Endothelial cell of umbilical vein (primary cell): Measurements from ENCODE around the gene ADAM22. TPM values are rescaled to one million over a fixed set of nuclear protein-coding genes. Genes with fewer than 3 reads are reported as not detected.

Source experiments
- BruUV-seq: library from RNA; stranded (reverse); fragments of 400-500 nt; replicated peaks from 2 replicates; lab custom pipeline; 2021; lab: Mats Ljungman, UMichigan
- CTCF ChIA-PET: fragments of 300-600, 350-600 bp; sonication (Branson Sonifier 250); formaldehyde crosslinking; loops from one replicate; lab custom pipeline; 2021; ENCODE audit warnings: antibody characterized with exemption, inconsistent platforms; lab: Charles Lee
- POLR2A ChIA-PET: fragments of 300-600, 350-600 bp; sonication (Branson Sonifier 250); formaldehyde crosslinking; loops from one replicate; lab custom pipeline; 2021; ENCODE audit warnings: antibody characterized with exemption, inconsistent platforms; lab: Charles Lee
- DNase-seq: peaks from one replicate; pipeline ENCODE4 v3.0.0-alpha.2; 2011; ENCODE audit warnings: low read depth, low spot score
- FAIRE-seq: peaks from 2 replicates; lab custom pipeline; 2011; peaks lifted over from hg19 to GRCh38; lab: Jason Lieb, UNC
- H2AFZ ChIP-seq: 2 replicates; pipeline ENCODE4 v1.6.0; 2012; ENCODE audit warnings: low read depth, low read length, control low read depth, inconsistent platforms
- H3K27ac ChIP-seq: 2 replicates; pipeline ENCODE4 v1.5.1; 2011; ENCODE audit warnings: low read depth, mild to moderate bottlenecking, control low read depth, low read length, moderate library complexity; ENCODE audit not compliant: insufficient read depth
- H3K27me3 ChIP-seq, 2 experiments: 2 replicates each; pipeline versions ENCODE4 v1.6.0 to v1.6.1; 2011; ENCODE audit warnings: low read length in 2 of 2, mixed read lengths in 1 of 2; ENCODE audit not compliant: control insufficient read depth in 2 of 2, insufficient read depth in 2 of 2
- H3K36me3 ChIP-seq, 2 experiments: 2 replicates in 1 of 2; 3 replicates in 1 of 2; pipeline ENCODE4 v1.5.1; 2011; ENCODE audit warnings: low read length in 2 of 2, mild to moderate bottlenecking in 1 of 2, moderate library complexity in 1 of 2; ENCODE audit not compliant: control insufficient read depth in 2 of 2, insufficient read depth in 2 of 2; ENCODE audit errors: extremely low read depth in 1 of 2
- H3K4me1 ChIP-seq: 3 replicates; pipeline ENCODE4 v1.5.1; 2011; ENCODE audit warnings: mild to moderate bottlenecking, low read length; ENCODE audit not compliant: control insufficient read depth, insufficient read depth; ENCODE audit errors: extremely low read depth
- H3K4me2 ChIP-seq: 2 replicates; pipeline ENCODE4 v1.6.1; 2011; ENCODE audit warnings: low read length, control low read depth, mixed read lengths; ENCODE audit not compliant: insufficient read depth
- H3K4me3 ChIP-seq, 3 experiments: fragments of 200-600 bp in 1 of 3; sonication (generic), shearing (Covaris generic) in 1 of 3; replicated peaks in 1 of 3; 2 replicates each; pipeline ENCODE4 v1.5.1; 2011 to 2016; ENCODE audit warnings: control low read depth in 3 of 3, low read length in 3 of 3, mild to moderate bottlenecking in 2 of 3, inconsistent platforms in 1 of 3, low read depth in 1 of 3, moderate library complexity in 1 of 3; ENCODE audit not compliant: insufficient read depth in 1 of 3
- H3K79me2 ChIP-seq: 2 replicates; pipeline ENCODE4 v1.6.0; 2012; ENCODE audit warnings: low read length, inconsistent platforms; ENCODE audit not compliant: control insufficient read depth, insufficient read depth
- H3K9ac ChIP-seq: replicated peaks from 2 replicates; pipeline ENCODE3; 2011; ENCODE audit warnings: low read length, control low read depth; ENCODE audit not compliant: insufficient read depth; ENCODE audit errors: extremely low read depth
- H3K9me1 ChIP-seq: replicated peaks from 3 replicates; pipeline ENCODE4 v1.6.0; 2011; ENCODE audit warnings: mild to moderate bottlenecking, low read length; ENCODE audit not compliant: control insufficient read depth, insufficient read depth; ENCODE audit errors: extremely low read depth
- H3K9me3 ChIP-seq: replicated peaks from 2 replicates; pipeline ENCODE4 v1.5.1; 2012; ENCODE audit warnings: low read length, inconsistent platforms; ENCODE audit not compliant: control insufficient read depth, insufficient read depth
- H4K20me1 ChIP-seq: replicated peaks from 2 replicates; pipeline ENCODE3; 2011; ENCODE audit warnings: mild to moderate bottlenecking, low read length; ENCODE audit not compliant: control insufficient read depth, insufficient read depth; ENCODE audit errors: extremely low read depth
- GATA2 ChIP-seq: IDR thresholded peaks from 2 replicates; pipeline ENCODE4 v1.7.0; 2011; ENCODE audit warnings: low read depth, mild to moderate bottlenecking, moderate library complexity, mixed read lengths, low read length; ENCODE audit not compliant: insufficient read length, insufficient read depth
- JUN ChIP-seq: IDR thresholded peaks from 2 replicates; pipeline ENCODE4 v1.6.1; 2011; ENCODE audit warnings: borderline replicate concordance, low read depth; ENCODE audit not compliant: insufficient read length, insufficient read depth
- MAX ChIP-seq: IDR thresholded peaks from 2 replicates; pipeline ENCODE4 v1.6.1; 2011; ENCODE audit not compliant: insufficient read depth, insufficient read length
- POLR2A ChIP-seq: IDR thresholded peaks from 2 replicates; pipeline ENCODE4 v1.6.1; 2012; ENCODE audit warnings: low read depth, mild to moderate bottlenecking, control low read depth, low read length
- POLR2AphosphoS5 ChIP-seq: IDR thresholded peaks from 2 replicates; pipeline ENCODE4 v1.6.1; 2012; ENCODE audit warnings: low read depth, mild to moderate bottlenecking, control low read depth, low read length, moderate library complexity; ENCODE audit not compliant: insufficient read depth
- dilution Hi-C: fragments of 300-500 bp; cut with MboI; formaldehyde crosslinking; loops from one replicate; pipeline ENCODE4 v1.15.0; 2019; ENCODE audit warnings: low sequenced_read_pairs; ENCODE audit not compliant: extremely low pct_ligation_motif_present
- intact Hi-C: fragments of 100-400 bp; cut with micrococcal nuclease; formaldehyde crosslinking; loops from one replicate; pipeline ENCODE4 v1.10.0; 2022
- polyA plus RNA-seq, 4 experiments: library from polyadenylated mRNA; depleted of rRNA in 3 of 4; stranded (reverse) in 3 of 4; unstranded in 1 of 4; fragments of >200 nt; gene quantifications; 2 replicates each; pipeline versions ENCODE4 v1.2.1 to v1.2.3, GENCODE V29; 2011 to 2012; ENCODE audit warnings: missing spikeins in 1 of 4
- total RNA-seq: library from RNA; stranded (reverse); gene quantifications from 2 replicates; pipeline ENCODE4 v1.2.3, GENCODE V29; 2021
- TF ChIP-seq, protein P1 (sequence below), 2 donors: IDR thresholded peaks; 1 replicate in 1 of 2; 2 replicates in 1 of 2; pipeline ENCODE4 v1.5.1; 2011; ENCODE audit warnings: low read length in 2 of 2, mild to moderate bottlenecking in 2 of 2, moderate library complexity in 2 of 2, control low read depth in 1 of 2, inconsistent platforms in 1 of 2, low read depth in 1 of 2; ENCODE audit not compliant: insufficient read depth in 1 of 2; ENCODE audit errors: extremely low read depth in 1 of 2

ADAM22 gene
- total and polyA plus RNA-seq, 2 donors (not counting 3 experiments of a cell fraction or from before 2014, with no cell fraction given) = 0.33 to 0.53 TPM

GRCh38 chr7:88132725-88133124, 198.7 kb downstream of the ADAM22 start:
- Histone ChIP-seq H3K27ac (no peak overlapping the region), H3K4me3 (no peak overlapping the region), H2AFZ (no peak overlapping the region), H3K9ac (no peak overlapping the region), H4K20me1 (no peaks in the 10 kb centered on the region), H3K27me3 (no peaks in the 10 kb centered on the region), H3K9me3 (no peaks in the 10 kb centered on the region), H3K4me1 (no peaks in the 10 kb centered on the region), H3K79me2 (no peaks in the 10 kb centered on the region), H3K36me3 (no peaks in the 10 kb centered on the region), H3K9me1 (no peaks in the 10 kb centered on the region), H3K4me2 (no peak overlapping the region)
- no TSS peak for BruUV-seq
- TF ChIP-seq JUN = no peak
- TF ChIP-seq POLR2A = no peak
- no peak for TF ChIP-seq POLR2AphosphoS5
- TF ChIP-seq, protein P1, sequence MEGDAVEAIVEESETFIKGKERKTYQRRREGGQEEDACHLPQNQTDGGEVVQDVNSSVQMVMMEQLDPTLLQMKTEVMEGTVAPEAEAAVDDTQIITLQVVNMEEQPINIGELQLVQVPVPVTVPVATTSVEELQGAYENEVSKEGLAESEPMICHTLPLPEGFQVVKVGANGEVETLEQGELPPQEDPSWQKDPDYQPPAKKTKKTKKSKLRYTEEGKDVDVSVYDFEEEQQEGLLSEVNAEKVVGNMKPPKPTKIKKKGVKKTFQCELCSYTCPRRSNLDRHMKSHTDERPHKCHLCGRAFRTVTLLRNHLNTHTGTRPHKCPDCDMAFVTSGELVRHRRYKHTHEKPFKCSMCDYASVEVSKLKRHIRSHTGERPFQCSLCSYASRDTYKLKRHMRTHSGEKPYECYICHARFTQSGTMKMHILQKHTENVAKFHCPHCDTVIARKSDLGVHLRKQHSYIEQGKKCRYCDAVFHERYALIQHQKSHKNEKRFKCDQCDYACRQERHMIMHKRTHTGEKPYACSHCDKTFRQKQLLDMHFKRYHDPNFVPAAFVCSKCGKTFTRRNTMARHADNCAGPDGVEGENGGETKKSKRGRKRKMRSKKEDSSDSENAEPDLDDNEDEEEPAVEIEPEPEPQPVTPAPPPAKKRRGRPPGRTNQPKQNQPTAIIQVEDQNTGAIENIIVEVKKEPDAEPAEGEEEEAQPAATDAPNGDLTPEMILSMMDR (IDR thresholded peaks at IDR 0.05; ENCODE audit: extremely low read depth in 1 of 2, insufficient read depth in 1 of 2, low read depth in 1 of 2, low read length in 2 of 2) = no peak
- DNase-seq (no peak), FAIRE-seq (no peak)
- ChIA-PET POLR2A (no interaction called here), CTCF (no interaction called here)
- intact Hi-C loops (no loop called here), dilution Hi-C loops (no loop called here)

- Histone ChIP-seq H3K4me3 (no peak overlapping the region), H3K79me2 (no peaks in the 10 kb centered on the region), H3K4me1 (no peaks in the 10 kb centered on the region), H3K27me3 (peaks cover 0 to 2% of the 10 kb centered on the region in 2 experiments), H3K9me1 (no peaks in the 10 kb centered on the region), H3K9ac (no peak overlapping the region), H2AFZ (no peak overlapping the region), H3K4me2 (no peak overlapping the region), H3K36me3 (no peaks in the 10 kb centered on the region), H3K27ac (no peak overlapping the region), H4K20me1 (no peaks in the 10 kb centered on the region), H3K9me3 (no peaks in the 10 kb centered on the region)
- BruUV-seq = no TSS peak
- intact Hi-C loops = no loop called here
- ChIA-PET POLR2A (no interaction called here), CTCF (interaction anchor here (0.6 to 1.2 kb wide), 3 partner anchors 9 to 522 kb away, joined by 3 read pairs; no protein-coding TSS in a partner anchor)
- no peak for DNase-seq
- FAIRE-seq = no peak
- TF ChIP-seq POLR2A (no peak), MAX (no peak), GATA2 (no peak)
- dilution Hi-C loops = no loop called here
Measured at GRCh38 chr7:88140947-88141346, 206.9 kb downstream of the ADAM22 start.
